NCI-H345 (cell line): Measurements from ENCODE around the gene PYCR2.
A peak's percentile ranks its signal among the peaks of the same experiment; 100 is the strongest.
"Not testable (repeated sequence)": the region's sequence is repeated elsewhere in the genome, so short reads cannot be mapped to it uniquely, and the experiment has no call there.

ENCODE experiments used
- DNase-seq: peaks from one replicate; lab custom pipeline; 2025; lab: John Stamatoyannopoulos, UW

Gene PYCR2

DNA sequence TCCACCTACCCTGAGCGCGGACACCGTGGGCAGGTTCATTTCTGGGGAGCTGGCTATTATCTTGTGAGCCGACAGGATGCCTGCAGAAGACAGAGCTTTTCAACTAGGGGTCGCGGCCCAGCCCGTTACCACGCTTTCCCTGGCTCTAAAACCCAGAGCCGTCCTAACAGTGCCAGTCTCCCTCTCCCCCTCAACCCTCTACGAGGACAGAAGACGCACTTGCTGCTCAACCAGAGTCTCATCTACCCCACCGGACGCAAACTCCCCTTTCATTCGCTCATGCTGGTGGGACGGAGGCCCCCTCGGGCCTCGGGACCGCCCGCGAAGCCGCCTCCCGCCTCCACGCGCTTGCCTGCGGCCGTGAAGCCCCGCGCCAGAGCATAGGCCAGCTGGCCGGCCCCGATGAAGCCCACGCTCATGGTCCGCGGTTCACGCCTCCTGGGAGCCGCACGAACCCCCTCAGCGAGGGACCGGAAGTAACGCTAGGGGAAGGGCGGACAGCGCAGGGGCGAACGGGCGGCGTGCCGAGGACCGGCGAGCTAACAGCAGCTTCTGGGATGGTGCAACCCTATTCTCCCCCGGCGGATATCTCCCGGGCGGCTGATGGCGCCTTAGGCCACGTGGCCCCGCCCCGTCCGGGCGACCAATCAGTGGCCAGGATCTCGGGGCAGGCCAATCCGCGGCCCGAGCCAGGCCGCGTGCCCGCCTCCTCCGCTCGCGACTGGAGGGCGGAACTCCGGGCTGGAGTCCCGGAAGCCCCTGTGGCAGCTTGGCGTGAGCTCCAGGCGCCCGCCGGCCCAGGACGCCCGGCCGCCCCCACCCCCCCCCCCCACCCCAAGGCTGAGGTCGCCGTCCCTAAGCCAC lies at the start of gene PYCR2:
Gene PYCR2, minus strand, starts transcription at position 559 of the 864 bp plus-strand sequence. Its CDS starts 140 bp downstream, at position 419.
- DNase-seq, result peak; percentile 96

DNA sequence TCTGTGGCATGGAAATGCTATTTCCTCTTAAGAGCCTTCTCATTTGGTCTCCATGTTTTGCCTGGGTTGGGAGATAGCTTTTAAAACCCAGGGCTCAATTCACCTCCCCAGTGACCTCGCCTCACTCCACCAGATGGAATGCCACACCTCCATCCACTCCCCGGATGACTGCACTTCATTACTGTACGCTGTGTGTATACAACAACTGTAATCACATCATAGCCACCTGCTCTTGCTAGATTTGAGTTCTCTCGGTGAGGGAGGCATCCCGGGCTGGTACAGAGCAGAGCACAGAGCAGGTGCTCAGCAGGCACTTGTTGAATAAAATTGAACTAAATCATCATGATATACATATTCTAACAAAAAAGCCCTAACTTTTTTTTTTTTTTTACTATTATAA lies 49.1 kb upstream of the PYCR2 start:
- peak; percentile 78 for DNase-seq

DNA sequence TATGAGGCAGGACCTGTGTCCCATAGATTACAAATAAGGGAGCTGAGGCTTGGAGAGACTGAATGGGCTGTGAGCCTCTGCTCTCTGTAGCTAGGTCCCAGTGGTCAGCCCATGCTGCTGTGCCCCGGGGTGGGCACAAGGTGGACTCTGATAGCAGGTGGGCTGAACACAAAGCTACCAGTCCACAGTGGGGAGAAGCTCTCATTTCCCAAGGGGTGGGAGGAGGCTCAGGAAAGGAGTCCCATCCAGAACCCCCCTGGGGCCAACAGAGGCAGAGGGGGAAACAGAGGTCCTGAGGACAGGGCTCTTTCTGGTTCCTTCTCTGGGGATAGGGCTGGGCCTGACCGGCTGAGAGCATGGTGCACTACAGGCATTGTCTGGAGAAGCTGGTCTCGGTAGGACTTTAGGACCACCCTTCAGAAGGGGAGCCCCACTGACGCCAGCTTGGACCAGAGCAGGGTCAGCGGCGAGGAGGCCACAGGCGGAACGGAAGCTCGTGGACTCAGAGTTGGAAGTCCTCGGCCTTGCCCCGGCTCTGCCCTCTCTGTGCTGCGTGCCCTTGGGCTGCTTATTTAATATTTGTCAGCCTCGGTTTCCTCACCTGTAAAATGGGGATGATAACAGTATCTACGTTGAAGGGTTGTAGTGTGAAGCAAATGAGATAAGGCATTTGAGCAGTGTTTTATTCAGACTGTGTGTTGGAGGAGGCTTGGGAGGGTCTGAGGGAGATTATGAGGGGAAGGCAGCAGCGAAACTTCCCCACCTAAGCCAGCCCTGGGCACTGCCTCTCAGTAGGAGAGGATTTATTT lies 48.5 kb upstream of the PYCR2 start:
- no peak for DNase-seq

DNA sequence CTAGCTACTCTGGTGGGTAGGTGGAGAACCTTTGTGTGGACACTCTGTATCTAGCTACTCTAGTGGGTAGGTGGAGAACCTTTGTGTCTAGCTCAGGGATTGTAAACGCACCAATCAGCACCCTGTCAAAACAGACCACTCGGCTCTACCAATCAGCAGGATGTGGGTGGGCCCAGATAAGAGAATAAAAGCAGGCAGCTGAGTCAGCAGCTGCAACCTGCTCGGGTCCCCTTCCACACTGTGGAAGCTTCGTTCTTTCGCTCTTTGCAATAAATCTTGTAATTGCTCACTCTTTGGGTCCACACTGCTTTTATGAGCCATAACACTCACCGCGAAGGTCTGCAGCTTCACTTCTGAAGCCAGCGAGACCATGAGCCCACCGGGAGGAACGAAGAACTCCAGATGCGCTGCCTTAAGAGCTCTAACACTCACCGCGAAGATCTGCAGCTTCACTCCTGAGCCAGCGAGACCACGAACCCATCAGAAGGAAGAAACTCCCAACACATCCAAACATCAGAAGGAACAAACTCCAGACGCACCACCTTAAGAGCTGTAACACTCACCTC lies 46.6 kb upstream of the PYCR2 start:
- not testable (repeated sequence) for DNase-seq

DNA sequence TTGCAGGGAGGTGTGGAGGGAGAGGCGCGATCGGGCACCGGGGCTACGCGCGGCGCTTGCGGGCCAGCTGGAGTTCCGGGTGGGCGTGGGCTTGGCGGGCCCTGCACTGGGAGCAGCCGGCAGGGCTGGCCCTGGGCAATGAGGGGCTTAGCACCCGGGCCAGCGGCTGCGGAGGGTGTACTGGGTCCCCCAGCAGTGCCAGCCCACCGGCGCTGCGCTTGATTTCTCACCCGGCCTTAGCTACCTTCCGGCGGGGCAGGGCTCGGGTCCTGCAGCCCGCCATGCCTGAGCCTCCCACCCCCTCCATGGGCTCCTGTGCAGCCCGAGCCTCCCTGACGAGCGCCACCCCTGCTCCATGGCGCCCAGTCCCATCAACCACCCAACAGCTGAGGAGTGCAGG lies 45.7 kb upstream of the PYCR2 start:
- not testable (repeated sequence) for DNase-seq

DNA sequence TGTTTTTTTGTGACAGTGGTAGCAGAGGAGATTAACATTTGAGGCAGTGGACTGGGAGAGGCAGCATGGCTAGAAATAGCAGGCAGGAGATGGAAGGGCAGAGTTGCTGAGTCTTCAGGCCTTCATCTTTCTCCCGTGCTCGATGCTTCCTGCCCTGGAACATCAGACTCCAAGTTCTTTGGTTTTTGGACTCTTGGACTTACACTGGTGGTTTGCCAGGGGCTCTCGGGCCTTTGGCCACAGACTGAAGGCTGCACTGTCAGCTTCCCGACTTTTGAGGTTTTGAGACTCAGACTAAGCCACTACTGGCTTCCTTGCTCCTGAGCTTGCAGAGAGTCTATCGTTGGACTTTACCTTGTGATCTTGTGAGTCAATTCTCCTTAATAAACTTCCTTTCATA lies 41.2 kb upstream of the PYCR2 start:
- no peak for DNase-seq

DNA sequence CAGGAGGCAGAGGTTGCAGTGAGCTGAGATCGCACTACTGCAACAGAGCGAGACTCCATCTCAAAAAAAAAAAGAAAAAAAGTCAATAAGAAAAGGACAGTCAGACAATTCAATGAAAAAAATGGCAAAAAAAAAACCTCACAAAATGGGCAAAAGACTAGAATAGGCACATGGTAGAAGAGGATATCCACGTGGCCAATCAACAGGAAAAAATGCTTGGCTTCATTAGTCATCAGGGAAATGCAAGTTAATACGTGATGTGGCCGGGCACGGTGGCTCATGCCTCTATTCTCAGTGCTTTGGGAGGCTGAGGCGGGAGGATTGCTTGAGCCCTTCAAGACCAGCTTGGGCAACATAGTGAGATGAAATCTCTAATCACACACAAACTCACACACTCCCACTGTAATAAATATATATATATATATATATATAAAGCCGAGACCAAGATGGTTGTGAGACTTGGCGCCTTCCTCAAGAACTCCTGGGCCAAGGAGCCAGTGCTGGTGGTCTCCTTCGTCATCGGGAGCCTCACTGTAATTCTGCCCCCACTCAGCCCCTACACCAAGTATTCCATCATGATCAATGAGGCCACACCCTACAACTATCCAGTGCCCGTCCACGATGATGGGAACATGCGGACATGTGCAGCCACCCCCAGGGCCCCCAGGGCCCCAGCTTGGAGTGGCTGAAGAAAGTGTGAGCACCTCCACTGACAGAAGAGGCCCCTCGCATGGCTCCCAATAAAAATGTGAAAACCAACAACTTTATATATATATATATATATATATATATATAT lies 39.9 kb upstream of the PYCR2 start:
- DNase-seq, result no peak

DNA sequence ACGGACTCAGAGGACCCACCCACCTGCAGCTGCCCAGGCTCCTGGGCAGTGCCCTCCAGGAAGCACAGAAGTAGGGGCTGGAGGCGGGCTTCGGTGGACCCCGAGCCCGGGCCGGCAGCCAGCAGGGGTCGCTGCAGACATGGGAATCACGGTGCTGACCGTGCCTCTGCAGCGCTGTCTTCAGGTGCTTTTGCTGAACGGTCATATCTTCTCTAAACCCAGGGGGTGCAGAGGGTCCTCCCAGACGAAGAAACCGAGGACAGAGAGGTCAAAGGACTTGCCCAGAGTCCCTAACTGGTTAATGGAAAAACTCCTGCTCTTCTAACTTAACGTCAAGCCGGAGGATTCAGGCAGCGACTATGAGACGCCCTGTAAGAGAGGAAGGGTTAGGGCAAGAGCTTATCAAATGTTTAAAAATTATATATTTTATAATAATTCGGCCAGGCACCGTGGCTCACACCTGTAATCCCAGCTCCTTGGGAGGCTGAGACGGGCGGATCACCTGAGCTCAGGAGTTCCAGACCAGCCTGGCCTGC lies 38.5 kb upstream of the PYCR2 start:
- no peak for DNase-seq

DNA sequence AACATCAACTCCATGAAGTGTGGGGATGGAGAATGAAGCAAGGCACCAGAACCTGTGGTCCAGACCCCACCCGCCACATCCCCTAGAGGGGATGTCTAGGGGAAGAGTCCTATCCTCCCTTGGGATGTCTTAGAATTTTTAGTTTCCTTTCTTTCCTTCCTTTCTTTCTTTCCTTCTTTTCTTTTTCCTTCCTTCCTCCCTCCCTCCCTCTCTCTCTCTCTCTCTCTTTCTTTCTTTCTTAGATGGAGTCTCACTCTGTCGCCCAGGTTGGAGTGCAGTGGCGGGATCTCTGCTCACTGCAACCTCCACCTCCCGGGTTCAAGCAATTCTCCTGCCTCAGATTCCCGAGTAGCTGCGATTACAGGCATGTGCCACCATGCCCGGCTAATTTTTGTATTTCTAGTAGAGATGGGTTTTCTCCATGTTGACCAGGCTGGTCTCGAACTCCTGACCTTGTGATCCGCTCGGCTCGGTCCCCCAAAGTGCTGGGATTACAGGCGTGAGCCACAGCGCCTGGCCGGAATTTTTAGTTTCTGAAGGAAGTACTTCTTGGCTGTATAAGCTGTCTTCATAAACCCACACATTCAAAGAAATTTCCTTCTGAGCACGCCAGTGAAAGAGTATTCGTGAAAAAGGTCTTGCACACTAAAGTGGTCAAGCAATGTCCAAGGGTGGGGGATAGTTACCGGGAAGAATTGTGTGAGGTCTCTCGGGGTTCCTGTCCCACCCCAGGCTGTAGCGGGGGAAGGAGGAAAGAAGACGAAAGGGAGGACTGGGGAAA lies 37.8 kb upstream of the PYCR2 start:
- no peak for DNase-seq

GRCh38 chr1:225958041-225958440 lies 34.0 kb upstream of the PYCR2 start:
- no peak for DNase-seq

DNA sequence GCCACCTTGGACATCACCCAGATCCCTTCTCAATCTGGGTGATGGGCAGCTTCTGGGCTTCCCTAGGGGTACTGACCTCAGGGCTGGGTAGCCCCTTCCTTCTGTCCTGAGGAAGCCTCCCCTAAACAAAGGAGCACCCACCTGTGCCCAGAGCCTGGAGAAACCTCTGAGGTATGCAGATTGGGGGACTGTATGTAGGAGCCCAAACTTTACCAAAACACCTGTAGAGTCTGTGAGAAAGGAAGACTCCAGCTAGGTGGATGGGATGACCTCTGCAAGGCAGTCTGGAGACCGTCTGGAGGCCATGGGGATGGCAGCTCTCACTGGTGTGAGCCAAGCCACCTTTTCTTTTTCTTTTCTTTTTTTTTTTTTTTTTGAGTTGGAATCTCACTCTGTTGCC lies 30.7 kb upstream of the PYCR2 start:
- no peak for DNase-seq

- DNase-seq, result no peak
Measured at GRCh38 chr1:225953315-225953714, 29.3 kb upstream of the PYCR2 start.

- no peak for DNase-seq
Measured at GRCh38 chr1:225950905-225951497, 27.0 kb upstream of the PYCR2 start.

GRCh38 chr1:225949041-225949440 lies 25.0 kb upstream of the PYCR2 start:
- no peak for DNase-seq

GRCh38 chr1:225946803-225947202 lies 22.8 kb upstream of the PYCR2 start:
- no peak for DNase-seq

GRCh38 chr1:225946082-225946620 lies 22.1 kb upstream of the PYCR2 start:
- DNase-seq, result no peak

DNA sequence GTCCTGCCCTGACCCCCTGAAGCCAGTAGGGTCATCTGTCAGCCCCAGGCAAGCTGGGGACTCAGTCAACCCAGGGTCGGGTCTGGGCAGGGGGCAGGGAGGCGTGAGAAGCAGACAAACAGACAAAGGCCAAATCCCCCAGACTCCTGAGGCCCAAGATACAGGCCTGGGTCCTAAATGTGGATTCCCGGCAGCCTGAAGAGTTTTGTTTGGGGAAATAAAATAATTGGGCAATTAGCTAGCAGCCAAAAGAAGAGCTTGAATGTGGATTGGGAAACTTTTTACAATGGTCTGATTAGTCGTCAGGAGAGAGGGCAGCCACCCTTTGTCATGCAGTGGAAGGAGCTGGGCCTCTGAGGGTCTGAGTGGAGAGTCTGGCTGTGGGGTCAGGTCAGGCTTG lies 21.5 kb upstream of the PYCR2 start:
- no peak for DNase-seq

GRCh38 chr1:225944951-225945350 lies 20.9 kb upstream of the PYCR2 start:
- DNase-seq, result no peak

DNA sequence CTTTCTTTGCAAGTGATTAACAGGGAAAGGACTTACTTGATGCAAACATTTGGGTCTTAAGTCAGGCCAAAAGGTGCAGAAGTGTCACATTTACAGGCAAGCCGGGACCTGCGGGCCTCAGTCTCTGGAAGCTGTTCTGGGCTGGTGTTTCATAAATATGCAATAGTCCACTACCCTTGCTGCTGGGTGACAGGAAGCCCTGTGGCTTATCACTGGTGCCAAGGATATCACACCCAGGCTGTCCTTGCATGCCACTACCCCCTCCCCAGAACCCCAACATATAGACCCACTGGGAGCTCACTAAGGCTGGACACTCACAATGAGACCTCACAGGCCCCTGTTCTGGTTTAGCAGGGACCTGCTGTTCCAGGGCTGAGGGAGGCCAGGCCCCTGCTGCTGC lies 20.3 kb upstream of the PYCR2 start:
- no peak for DNase-seq

- DNase-seq, result no peak
Measured at GRCh38 chr1:225943582-225943981, 19.5 kb upstream of the PYCR2 start.
